NCI-H82 (cell line): Measurements from ENCODE around the gene F2R.
"Not testable (repeated sequence)": the region's sequence is repeated elsewhere in the genome, so short reads cannot be mapped to it uniquely, and the experiment has no call there.

Source experiments
- DNase-seq: peaks from one replicate; lab custom pipeline; 2025; lab: John Stamatoyannopoulos, UW

Gene F2R

GRCh38 chr5:76718880-76719279 is 3.0 kb downstream of the F2R start:
- DNase-seq = no peak

DNA sequence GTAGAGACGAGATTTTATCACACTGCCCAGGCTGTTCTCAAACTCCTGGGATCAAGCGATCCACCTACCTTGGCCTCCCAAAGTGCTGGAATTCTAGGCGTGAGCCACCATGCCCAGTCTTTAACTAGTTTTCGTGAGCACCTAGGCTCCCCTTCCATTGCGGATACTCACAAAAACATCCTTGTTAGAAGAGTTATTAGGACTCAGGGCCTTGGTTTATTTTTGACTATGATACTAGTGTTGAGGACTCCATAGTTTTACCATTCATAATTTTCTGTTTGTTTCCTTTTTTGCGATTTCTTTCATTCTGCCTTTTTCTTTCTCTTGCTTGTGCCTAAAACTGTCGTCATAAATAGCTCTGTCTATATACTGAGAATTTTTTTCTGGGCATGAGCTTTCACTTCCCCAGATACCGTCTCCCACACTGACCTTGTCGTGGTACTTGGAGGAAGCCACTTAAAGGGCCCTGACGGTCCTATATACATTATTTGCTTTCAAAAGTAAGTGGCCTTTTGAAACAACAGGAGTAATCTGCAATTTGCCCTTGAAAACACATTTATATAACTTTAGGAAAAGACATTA is 5.2 kb downstream of the F2R start:
- no peak for DNase-seq

- DNase-seq = no peak
Observed at GRCh38 chr5:76723266-76723665, 7.3 kb downstream of the F2R start.

DNA sequence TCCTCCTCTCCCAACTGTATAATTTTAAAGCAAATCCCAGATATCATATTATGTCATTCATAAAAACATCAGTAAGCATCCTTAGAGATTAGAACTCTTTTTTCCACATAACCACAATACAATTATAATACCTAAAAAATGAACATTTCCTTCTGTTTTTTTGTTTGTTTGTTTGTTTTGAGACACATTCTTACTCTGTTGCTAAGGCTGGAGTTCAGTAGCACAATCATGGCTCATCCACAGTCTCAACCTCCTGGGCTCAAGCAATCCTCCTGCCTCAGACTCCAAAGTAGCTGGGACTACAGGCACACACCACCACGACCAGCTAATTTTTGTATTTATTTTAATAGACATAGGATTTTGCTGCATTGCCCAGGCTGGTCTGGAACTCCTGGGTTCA is 8.0 kb downstream of the F2R start:
- no peak for DNase-seq

GRCh38 chr5:76724871-76725270 is 8.9 kb downstream of the F2R start:
- no peak for DNase-seq

DNA sequence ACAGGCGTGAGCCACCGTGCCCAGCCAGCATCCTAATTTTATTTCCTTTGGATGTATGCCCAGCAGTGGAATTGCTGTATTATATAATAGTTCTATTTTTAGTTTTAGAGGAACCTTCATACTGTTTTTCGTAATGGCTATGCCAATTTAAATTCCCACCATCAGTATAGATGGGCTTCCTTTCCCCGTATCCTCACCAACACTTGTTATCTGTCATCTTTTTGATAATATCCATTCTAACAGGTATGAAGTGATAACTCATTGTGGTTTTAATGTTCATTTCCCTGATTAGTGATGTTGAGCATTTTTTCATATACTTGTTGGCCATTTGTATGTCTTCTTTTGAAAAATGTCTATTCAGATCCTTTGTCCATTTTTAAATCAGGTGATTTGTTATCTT is 13.0 kb downstream of the F2R start:
- DNase-seq = no peak

- no peak for DNase-seq
Observed at GRCh38 chr5:76729373-76730290, 13.7 kb downstream of the F2R start.

- DNase-seq = no peak
Observed at GRCh38 chr5:76732405-76733048, 16.6 kb downstream of the F2R start.

- no peak for DNase-seq
Observed at GRCh38 chr5:76733049-76733417, 17.1 kb downstream of the F2R start.

- no peak for DNase-seq
Observed at GRCh38 chr5:76735762-76736545, 20.0 kb downstream of the F2R start.

GRCh38 chr5:76736679-76737556 is 21.0 kb downstream of the F2R start:
- no peak for DNase-seq

- no peak for DNase-seq
Observed at GRCh38 chr5:76737846-76738245, 21.9 kb downstream of the F2R start.

- DNase-seq = not testable (repeated sequence)
Observed at GRCh38 chr5:76741506-76741905, 25.6 kb downstream of the F2R start.

DNA sequence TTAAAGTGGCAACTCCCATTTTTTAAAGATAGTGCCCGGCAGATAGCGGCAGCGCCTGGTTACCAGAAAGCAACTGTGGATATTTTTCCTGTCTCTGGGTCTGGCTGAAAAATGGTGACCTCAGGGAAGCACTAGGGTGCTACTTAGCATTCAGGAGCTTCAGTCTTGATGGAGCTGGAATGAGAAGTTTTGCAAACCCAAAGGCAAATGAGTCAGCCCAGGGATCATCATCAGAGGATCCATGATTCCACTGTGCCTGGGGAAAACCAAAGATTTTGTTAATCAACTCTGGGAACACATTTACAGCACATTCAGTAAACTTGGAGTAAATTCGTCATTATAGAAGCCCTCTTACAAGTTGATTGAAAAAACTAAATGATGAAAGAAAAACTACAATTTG is 26.7 kb downstream of the F2R start:
- no peak for DNase-seq

GRCh38 chr5:76744632-76745031 is 28.7 kb downstream of the F2R start:
- DNase-seq = no peak

- no peak for DNase-seq
Observed at GRCh38 chr5:76745670-76746069, 29.7 kb downstream of the F2R start.

DNA sequence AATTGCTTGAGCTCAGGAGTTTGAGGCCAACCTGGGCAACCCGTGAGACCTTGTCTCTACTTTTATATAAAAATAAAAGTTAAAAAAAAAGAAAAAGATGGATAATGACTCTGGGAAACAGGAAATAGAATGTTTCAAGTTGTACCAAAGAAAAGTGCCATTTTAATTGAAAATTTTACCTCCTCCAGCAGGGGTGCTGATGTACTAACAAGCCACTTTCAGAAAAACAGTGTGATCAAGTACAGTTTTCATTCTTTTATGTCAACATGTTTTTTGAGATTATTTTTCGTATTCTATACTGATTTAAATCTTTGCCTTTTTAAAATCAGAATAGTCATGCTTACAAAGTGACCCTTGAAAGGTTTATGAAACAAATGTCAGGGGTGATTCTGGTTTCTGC is 30.8 kb downstream of the F2R start:
- DNase-seq = no peak

GRCh38 chr5:76747706-76748105 is 31.8 kb downstream of the F2R start:
- DNase-seq = no peak

- no peak for DNase-seq
Observed at GRCh38 chr5:76751291-76751690, 35.4 kb downstream of the F2R start.

- DNase-seq = peak; percentile 32
Observed at GRCh38 chr5:76754668-76755078, 38.7 kb downstream of the F2R start.
